Myocyte (in vitro differentiated cells): ENCODE results near the gene PLEKHJ1. TPM values are rescaled to one million over a fixed set of nuclear protein-coding genes. Genes with fewer than 3 reads are reported as not detected.

Experiments
- DNase-seq: peaks from one replicate; pipeline ENCODE4 v3.0.0-alpha.2; 2012; ENCODE audit warnings: low read depth
- total RNA-seq: library from RNA; depleted of rRNA; stranded (reverse); fragments of >200 nt; gene quantifications from 2 replicates; pipeline ENCODE4 v1.2.3, GENCODE V29; 2014

The PLEKHJ1 gene
- total RNA-seq, 1 donor from 2014 or later = 86.7 TPM

- no peak for DNase-seq
Measured at GRCh38 chr19:2224754-2225349, 11.3 kb downstream of the PLEKHJ1 start.

GRCh38 chr19:2223959-2224358 is 12.2 kb downstream of the PLEKHJ1 start:
- DNase-seq = no peak

GRCh38 chr19:2223391-2223790 is 12.7 kb downstream of the PLEKHJ1 start:
- no peak for DNase-seq

GRCh38 chr19:2221918-2222317 is 14.2 kb downstream of the PLEKHJ1 start:
- DNase-seq = no peak

GRCh38 chr19:2221250-2221831 is 14.8 kb downstream of the PLEKHJ1 start:
- DNase-seq = no peak

- no peak for DNase-seq
Measured at GRCh38 chr19:2219726-2220125, 16.4 kb downstream of the PLEKHJ1 start.

GRCh38 chr19:2217591-2217990 is 18.5 kb downstream of the PLEKHJ1 start:
- no peak for DNase-seq

GRCh38 chr19:2216361-2217225 is 19.5 kb downstream of the PLEKHJ1 start:
- no peak for DNase-seq

GRCh38 chr19:2215281-2215751 is 20.8 kb downstream of the PLEKHJ1 start:
- no peak for DNase-seq

- no peak for DNase-seq
Measured at GRCh38 chr19:2214251-2214650, 21.9 kb downstream of the PLEKHJ1 start.

GRCh38 chr19:2213799-2214198 is 22.3 kb downstream of the PLEKHJ1 start:
- DNase-seq = no peak

- DNase-seq = no peak
Measured at GRCh38 chr19:2212861-2213711, 23.0 kb downstream of the PLEKHJ1 start.

- no peak for DNase-seq
Measured at GRCh38 chr19:2210987-2211740, 25.0 kb downstream of the PLEKHJ1 start.

GRCh38 chr19:2210206-2210605 is 25.9 kb downstream of the PLEKHJ1 start:
- no peak for DNase-seq

- no peak for DNase-seq
Measured at GRCh38 chr19:2209408-2209807, 26.7 kb downstream of the PLEKHJ1 start.

GRCh38 chr19:2208975-2209374 is 27.2 kb downstream of the PLEKHJ1 start:
- DNase-seq = no peak

- peak; percentile 88 for DNase-seq
Measured at GRCh38 chr19:2207991-2208860, 27.9 kb downstream of the PLEKHJ1 start.

GRCh38 chr19:2207008-2207407 is 29.1 kb downstream of the PLEKHJ1 start:
- no peak for DNase-seq

- DNase-seq = no peak
Measured at GRCh38 chr19:2202366-2202765, 33.8 kb downstream of the PLEKHJ1 start.
